Measurements from ENCODE around the gene EPB41L4A. TPM values are rescaled to one million over a fixed set of nuclear protein-coding genes. Genes with fewer than 3 reads are reported as not detected.

Gene EPB41L4A
- total and polyA plus RNA-seq, 2 experiments from 2014 or later = 9.5 to 12.9 TPM

- Histone ChIP-seq H3K4me2 (no peak overlapping the region), H2AFZ (no peak overlapping the region), H4K20me1 (ENCODE audit: insufficient read depth, poor library complexity, severe bottlenecking) (no peaks in the 10 kb centered on the region), H3K27me3 (no peaks in the 10 kb centered on the region), H3K4me1 (ENCODE audit: insufficient read depth) (no peaks in the 10 kb centered on the region), H3K27ac (no peak overlapping the region), H3K4me3 (no peak overlapping the region), H3K9me3 (ENCODE audit: low read depth) (no peaks in the 10 kb centered on the region), H3K9me2 (replicated peaks; ENCODE audit: insufficient read depth) (no peaks in the 10 kb centered on the region), H3K36me3 (replicated peaks; ENCODE audit: insufficient read depth, low read depth) (no peaks in the 10 kb centered on the region), H3K79me2 (no peaks in the 10 kb centered on the region)
- no peak for DNase-seq (ENCODE audit: low spot score)
- TF ChIP-seq CTCF (IDR thresholded peaks at IDR 0.05; ENCODE audit: poor library complexity) (no peak), EZH2 (IDR thresholded peaks at IDR 0.05; ENCODE audit: borderline replicate concordance) (no peak), EZH2phosphoT487 (IDR thresholded peaks at IDR 0.05; ENCODE audit: low read depth, severe bottlenecking, unreplicated experiment) (no peak)
- WGBS (ENCODE audit: low lambda C conversion rate, missing lambda C conversion rate) = 68% methylated on average over 4 of the region's 4 CpGs
Measured at GRCh38 chr5:112267231-112267630, 151.8 kb downstream of the EPB41L4A start.

- Histone ChIP-seq H3K79me2 (no peaks in the 10 kb centered on the region), H3K27ac (no peak overlapping the region), H2AFZ (no peak overlapping the region), H4K20me1 (ENCODE audit: insufficient read depth, poor library complexity, severe bottlenecking) (no peaks in the 10 kb centered on the region), H3K9me2 (replicated peaks; ENCODE audit: insufficient read depth) (no peaks in the 10 kb centered on the region), H3K9me3 (ENCODE audit: low read depth) (no peaks in the 10 kb centered on the region), H3K4me3 (no peak overlapping the region), H3K4me1 (ENCODE audit: insufficient read depth) (no peaks in the 10 kb centered on the region), H3K36me3 (replicated peaks; ENCODE audit: insufficient read depth, low read depth) (no peaks in the 10 kb centered on the region), H3K27me3 (no peaks in the 10 kb centered on the region), H3K4me2 (no peak overlapping the region)
- WGBS (ENCODE audit: low lambda C conversion rate, missing lambda C conversion rate) = 97% methylated on average over 3 of the region's 3 CpGs
- TF ChIP-seq EZH2 (IDR thresholded peaks at IDR 0.05; ENCODE audit: borderline replicate concordance) (no peak), CTCF (IDR thresholded peaks at IDR 0.05; ENCODE audit: poor library complexity) (no peak), EZH2phosphoT487 (IDR thresholded peaks at IDR 0.05; ENCODE audit: low read depth, severe bottlenecking, unreplicated experiment) (no peak)
- no peak for DNase-seq (ENCODE audit: low spot score)
Measured at GRCh38 chr5:112264666-112265065, 154.4 kb downstream of the EPB41L4A start.

GRCh38 chr5:112264151-112264550, 154.9 kb downstream of the EPB41L4A start:
- H3K27me3 ChIP-seq = no peaks in the 10 kb centered on the region
- H4K20me1 ChIP-seq (ENCODE audit: insufficient read depth, poor library complexity, severe bottlenecking) = no peaks in the 10 kb centered on the region
- no peak overlapping the region for H3K4me3 ChIP-seq
- H2AFZ ChIP-seq = no peak overlapping the region
- no peak overlapping the region for H3K4me2 ChIP-seq
- TF ChIP-seq EZH2 (IDR thresholded peaks at IDR 0.05; ENCODE audit: borderline replicate concordance) (no peak), CTCF (IDR thresholded peaks at IDR 0.05; ENCODE audit: poor library complexity) (no peak), EZH2phosphoT487 (IDR thresholded peaks at IDR 0.05; ENCODE audit: low read depth, severe bottlenecking, unreplicated experiment) (no peak)
- H3K79me2 ChIP-seq = no peaks in the 10 kb centered on the region
- no peaks in the 10 kb centered on the region for H3K9me2 ChIP-seq (replicated peaks; ENCODE audit: insufficient read depth)
- no peak for DNase-seq (ENCODE audit: low spot score)
- no peaks in the 10 kb centered on the region for H3K9me3 ChIP-seq (ENCODE audit: low read depth)
- no peaks in the 10 kb centered on the region for H3K36me3 ChIP-seq (replicated peaks; ENCODE audit: insufficient read depth, low read depth)
- WGBS (ENCODE audit: low lambda C conversion rate, missing lambda C conversion rate) = 95% methylated on average over 4 of the region's 4 CpGs
- no peak overlapping the region for H3K27ac ChIP-seq
- no peaks in the 10 kb centered on the region for H3K4me1 ChIP-seq (ENCODE audit: insufficient read depth)

DNA sequence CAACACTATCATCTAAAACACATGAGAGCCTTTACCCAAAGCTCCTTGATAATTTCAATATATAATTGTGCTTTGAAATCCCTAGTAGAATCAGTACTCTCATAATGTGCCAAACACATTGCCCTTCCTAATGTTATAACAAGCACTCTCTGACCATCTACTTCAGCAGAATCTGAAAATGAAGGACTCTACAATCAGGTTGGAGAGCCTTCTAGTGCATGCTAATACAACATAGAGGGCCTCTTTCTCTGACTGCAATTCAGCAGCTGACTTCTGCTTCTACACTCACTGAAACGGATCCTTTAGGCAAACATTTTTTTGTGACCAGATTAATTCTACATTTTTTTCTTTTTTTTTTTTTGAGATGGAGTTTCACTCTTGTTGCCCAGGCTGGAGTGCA, 155.6 kb downstream of the EPB41L4A start:
- no peak for TF ChIP-seq CTCF (IDR thresholded peaks at IDR 0.05; ENCODE audit: poor library complexity)
- TF ChIP-seq EZH2 (IDR thresholded peaks at IDR 0.05; ENCODE audit: borderline replicate concordance) = no peak
- no peak for TF ChIP-seq EZH2phosphoT487 (IDR thresholded peaks at IDR 0.05; ENCODE audit: low read depth, severe bottlenecking, unreplicated experiment)
- H3K4me3 ChIP-seq = no peak overlapping the region

More for the DNA sequence above, 155.6 kb downstream of the EPB41L4A start:
- no peak for DNase-seq (ENCODE audit: low spot score)
- no peaks in the 10 kb centered on the region for H3K4me1 ChIP-seq (ENCODE audit: insufficient read depth)
- H3K27me3 ChIP-seq = no peaks in the 10 kb centered on the region
- no peaks in the 10 kb centered on the region for H3K79me2 ChIP-seq
- no peaks in the 10 kb centered on the region for H4K20me1 ChIP-seq (ENCODE audit: insufficient read depth, poor library complexity, severe bottlenecking)
- no peak overlapping the region for H3K4me2 ChIP-seq
- H3K36me3 ChIP-seq (replicated peaks; ENCODE audit: insufficient read depth, low read depth) = no peaks in the 10 kb centered on the region
- H3K9me2 ChIP-seq (replicated peaks; ENCODE audit: insufficient read depth) = no peaks in the 10 kb centered on the region
- H3K9me3 ChIP-seq (ENCODE audit: low read depth) = no peaks in the 10 kb centered on the region
- H3K27ac ChIP-seq = no peak overlapping the region
- no peak overlapping the region for H2AFZ ChIP-seq
- 82% methylated on average over 1 of the region's 1 CpG for WGBS (ENCODE audit: low lambda C conversion rate, missing lambda C conversion rate)
